NCI-H774 (cell line): ENCODE results near the gene MUC4.
"Not testable (repeated sequence)": the region's sequence is repeated elsewhere in the genome, so short reads cannot be mapped to it uniquely, and the experiment has no call there.

ENCODE experiments used
- DNase-seq: peaks from one replicate; lab custom pipeline; 2025; lab: John Stamatoyannopoulos, UW

Gene MUC4

GRCh38 chr3:195717852-195718476 lies 93.8 kb downstream of the MUC4 start:
- no peak for DNase-seq

- no peak for DNase-seq
Measured at GRCh38 chr3:195717416-195717815, 94.3 kb downstream of the MUC4 start.

GRCh38 chr3:195715583-195716266 lies 96.0 kb downstream of the MUC4 start:
- DNase-seq, result no peak

- DNase-seq, result no peak
Measured at GRCh38 chr3:195715134-195715533, 96.6 kb downstream of the MUC4 start.

GRCh38 chr3:195714380-195715011 lies 97.2 kb downstream of the MUC4 start:
- no peak for DNase-seq

GRCh38 chr3:195713150-195713549 lies 98.6 kb downstream of the MUC4 start:
- not testable (repeated sequence) for DNase-seq

- not testable (repeated sequence) for DNase-seq
Measured at GRCh38 chr3:195712535-195712910, 99.2 kb downstream of the MUC4 start.

- DNase-seq, result no peak
Measured at GRCh38 chr3:195711813-195712534, 99.8 kb downstream of the MUC4 start.

- DNase-seq, result not testable (repeated sequence)
Measured at GRCh38 chr3:195711091-195711812, 100.5 kb downstream of the MUC4 start.

- DNase-seq, result not testable (repeated sequence)
Measured at GRCh38 chr3:195710126-195710905, 101.4 kb downstream of the MUC4 start.

- no peak for DNase-seq
Measured at GRCh38 chr3:195709676-195710085, 102.0 kb downstream of the MUC4 start.

GRCh38 chr3:195708626-195709481 lies 102.9 kb downstream of the MUC4 start:
- DNase-seq, result no peak

- DNase-seq, result no peak
Measured at GRCh38 chr3:195708061-195708460, 103.7 kb downstream of the MUC4 start.

- DNase-seq, result no peak
Measured at GRCh38 chr3:195705081-195705991, 106.4 kb downstream of the MUC4 start.

GRCh38 chr3:195704433-195704999 lies 107.2 kb downstream of the MUC4 start:
- DNase-seq, result no peak

GRCh38 chr3:195703776-195704175 lies 108.0 kb downstream of the MUC4 start:
- DNase-seq, result no peak

GRCh38 chr3:195701042-195701915 lies 110.5 kb downstream of the MUC4 start:
- DNase-seq, result no peak

GRCh38 chr3:195700319-195700718 lies 111.4 kb downstream of the MUC4 start:
- no peak for DNase-seq
